GM19351 (cell line): ENCODE results near the gene ZFAND3.

ENCODE experiments used
- ATAC-seq: cut with Tn5 transposase; IDR thresholded peaks from one replicate; pipeline ENCODE4 v1.9.1; 2021; ENCODE audit warnings: mild to moderate bottlenecking, moderate library complexity; ENCODE audit not compliant: unreplicated experiment

Gene ZFAND3

DNA sequence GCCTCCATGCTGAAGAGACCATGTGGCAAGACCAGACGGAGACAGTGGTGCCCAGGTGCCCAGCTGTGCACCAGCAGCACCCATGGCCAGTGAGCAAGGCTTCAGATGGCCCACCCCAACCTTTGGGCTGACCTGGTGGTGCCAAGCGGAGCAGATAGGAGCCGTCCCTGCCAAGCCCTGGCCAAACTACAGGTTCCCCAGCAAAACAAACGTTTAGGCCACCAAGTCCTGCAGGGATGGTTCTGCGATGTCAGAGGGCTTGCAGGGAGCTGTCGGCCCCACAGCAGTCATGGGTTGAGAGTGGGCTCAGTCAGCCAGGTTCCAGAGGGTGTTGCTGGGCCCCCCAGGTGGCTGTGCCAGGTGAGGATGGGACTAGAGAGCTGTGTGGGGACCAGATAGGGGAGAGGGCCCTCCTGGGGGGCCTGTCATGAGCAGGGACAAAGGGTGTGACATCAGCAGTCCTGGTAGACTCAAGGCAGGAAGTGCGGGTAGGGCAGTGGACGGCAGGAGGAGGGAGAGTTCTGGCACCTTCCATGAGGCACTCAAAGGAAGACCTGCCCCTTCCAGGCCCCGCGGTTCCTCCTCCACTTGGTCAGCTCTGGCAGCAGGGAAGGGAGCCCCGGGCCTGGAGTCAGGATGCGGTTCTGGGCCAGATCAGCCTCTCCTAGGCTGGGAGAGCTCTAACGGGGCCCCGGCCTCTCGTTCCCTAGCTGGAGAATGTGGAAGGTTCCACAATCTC lies 342.4 kb downstream of the ZFAND3 start:
- no peak for ATAC-seq

DNA sequence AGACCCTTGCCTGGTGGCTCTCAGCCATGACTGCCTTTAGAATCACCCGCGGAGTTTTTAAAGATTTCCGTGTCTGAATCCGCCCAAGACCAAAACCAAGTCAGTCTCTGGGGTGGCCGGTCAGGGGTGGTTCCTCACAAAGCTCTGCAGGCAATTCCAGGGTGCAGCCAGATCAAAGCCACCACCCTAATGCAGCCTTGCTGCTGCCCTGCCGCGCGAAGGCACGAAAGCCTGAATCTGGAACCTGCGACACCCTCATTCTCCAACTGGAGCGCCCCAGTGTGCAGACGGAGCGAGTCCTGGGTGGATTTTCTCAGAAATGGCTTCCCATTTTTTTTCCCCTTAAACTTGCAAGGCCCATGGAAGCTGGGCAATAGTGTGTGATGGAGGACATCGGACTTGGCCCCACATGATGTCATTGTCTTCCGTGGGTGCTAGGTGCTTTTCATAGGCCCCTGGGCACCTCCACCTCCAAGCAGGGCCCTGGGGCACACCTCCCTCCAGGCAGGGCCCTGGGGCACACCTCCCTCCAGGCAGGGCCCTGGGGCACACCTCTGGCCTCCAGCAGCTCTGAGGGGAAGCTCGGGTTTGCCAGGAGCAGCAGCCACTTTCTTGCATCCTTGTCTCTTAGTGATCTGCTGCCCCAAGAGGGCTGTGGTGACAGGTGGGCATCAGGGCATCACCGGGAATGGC lies 343.1 kb downstream of the ZFAND3 start:
- ATAC-seq = no peak

DNA sequence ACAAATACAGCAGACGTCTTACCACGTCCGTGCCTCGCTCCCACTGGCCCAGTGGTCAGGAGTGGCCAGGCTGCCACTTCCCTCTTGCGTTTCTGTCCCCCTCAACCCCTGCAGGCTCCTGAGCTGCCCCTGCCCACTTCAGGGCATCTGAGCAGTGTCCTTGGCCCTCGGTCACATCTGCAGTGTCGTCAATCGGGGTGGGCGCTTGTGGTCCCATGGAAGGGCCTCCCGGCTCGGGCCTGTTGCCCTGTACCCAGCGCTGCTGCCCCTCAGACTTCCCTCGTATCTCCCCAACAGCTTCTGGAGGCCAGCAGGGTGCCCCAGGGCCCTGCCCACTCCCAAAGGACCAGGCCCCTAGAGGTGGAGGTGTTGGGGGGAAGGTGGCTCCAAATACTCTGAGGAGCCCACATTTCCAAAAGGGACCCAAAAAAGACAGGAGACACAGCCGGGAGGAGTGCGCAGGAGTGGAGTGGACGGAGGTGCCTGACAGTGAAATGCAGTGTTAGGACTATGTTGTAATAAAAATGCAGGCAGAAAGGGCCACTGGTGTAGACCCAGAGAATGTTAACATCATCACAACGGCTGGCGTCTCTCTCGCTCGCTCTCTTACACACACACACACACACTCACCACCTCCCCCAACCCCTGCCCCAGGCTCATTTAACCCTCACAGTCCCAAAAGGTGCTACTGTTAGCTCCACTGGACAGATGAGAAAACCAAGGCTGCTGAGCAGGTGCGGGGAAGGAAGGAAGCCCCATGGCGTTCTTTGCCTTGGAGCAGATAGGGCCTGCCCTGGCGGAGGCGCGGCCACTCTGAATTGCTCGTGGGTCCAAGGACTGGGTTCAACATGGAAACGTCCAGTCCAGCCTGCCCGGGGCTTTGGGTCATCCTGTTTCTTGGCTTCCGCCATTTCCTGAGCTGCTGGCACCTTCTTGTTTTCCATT lies 343.9 kb downstream of the ZFAND3 start:
- no peak for ATAC-seq

DNA sequence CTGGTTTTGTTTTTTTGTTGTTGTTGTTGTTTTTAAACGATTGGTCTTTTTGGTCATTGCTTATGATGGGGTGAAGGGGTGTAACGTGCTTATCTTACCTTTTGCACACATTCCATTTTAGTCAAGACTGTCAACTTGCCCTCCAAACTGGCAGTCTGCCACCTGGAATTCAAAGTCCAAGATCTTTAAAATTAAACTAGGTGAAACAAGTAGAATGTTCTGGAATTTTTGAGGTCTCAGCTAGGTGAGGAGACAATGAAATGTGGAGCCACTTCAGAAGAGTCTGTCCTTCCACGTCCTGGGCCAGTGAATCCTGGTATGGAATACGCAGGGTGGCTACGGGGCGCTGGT lies 344.6 kb downstream of the ZFAND3 start:
- no peak for ATAC-seq

DNA sequence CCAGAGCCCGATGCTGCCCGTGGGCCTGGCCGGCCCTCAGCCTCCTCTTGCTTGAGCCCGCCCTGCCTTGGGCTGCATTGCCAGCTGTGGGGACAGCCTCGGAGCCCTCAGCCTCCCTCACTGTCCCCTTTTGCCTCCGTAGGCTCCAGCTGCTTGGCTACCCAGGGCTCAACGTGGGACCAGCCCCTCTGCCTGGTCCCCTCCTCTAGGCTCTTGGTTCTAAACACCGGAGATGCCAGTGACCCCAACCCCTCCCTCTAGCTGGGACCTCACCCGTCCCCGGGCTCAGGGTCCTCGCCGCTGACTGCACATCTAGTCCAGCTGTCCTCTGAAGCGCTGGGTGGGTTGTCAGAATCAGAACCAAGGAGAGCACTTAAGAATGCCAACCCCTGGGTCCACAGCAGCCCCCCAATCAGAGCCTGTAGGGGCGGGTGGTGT lies 345.2 kb downstream of the ZFAND3 start:
- ATAC-seq = no peak

DNA sequence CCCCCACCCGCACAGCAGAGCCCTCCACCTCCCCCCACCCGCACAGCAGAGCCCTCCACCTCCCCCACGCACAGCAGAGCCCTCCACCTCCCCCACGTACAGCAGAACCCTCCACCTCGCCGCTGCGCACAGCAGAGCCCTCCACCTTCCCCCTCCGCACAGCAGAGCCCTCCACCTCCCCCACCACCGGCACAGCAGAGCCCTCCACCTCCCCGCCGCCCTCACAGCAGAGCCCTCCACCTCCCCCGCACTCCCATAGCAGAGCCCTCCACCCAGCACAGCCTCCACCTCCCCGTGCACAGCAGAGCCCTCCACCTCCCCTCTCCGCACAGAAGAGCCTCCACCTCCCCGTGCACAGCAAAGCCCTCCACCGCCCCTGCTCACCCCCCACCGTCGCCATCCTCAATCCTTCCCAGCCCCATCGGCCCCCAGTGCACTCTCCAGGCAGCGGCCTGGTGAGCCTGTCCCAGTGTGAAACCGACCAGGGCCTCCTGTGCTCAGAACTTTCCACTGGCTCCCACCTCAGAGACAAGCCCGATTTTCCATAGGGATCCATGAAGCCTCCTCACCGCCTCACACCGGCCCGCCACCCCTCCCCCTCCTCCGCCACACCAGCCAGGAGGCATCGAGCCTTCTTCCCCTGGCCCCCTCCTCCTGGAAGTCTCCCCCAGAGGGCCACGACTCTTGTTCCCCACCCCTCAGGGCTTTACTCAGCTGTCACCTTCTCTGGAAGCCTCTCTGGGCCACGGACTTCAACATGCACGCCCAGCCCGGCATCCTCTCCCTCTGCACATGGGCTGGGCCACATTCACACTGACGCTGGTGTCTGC lies 347.1 kb downstream of the ZFAND3 start:
- ATAC-seq = no peak

GRCh38 chr6:38167598-38167997 lies 348.1 kb downstream of the ZFAND3 start:
- no peak for ATAC-seq

- ATAC-seq = no peak
Observed at GRCh38 chr6:38168126-38168525, 348.6 kb downstream of the ZFAND3 start.

- ATAC-seq = no peak
Observed at GRCh38 chr6:38168699-38169098, 349.2 kb downstream of the ZFAND3 start.

DNA sequence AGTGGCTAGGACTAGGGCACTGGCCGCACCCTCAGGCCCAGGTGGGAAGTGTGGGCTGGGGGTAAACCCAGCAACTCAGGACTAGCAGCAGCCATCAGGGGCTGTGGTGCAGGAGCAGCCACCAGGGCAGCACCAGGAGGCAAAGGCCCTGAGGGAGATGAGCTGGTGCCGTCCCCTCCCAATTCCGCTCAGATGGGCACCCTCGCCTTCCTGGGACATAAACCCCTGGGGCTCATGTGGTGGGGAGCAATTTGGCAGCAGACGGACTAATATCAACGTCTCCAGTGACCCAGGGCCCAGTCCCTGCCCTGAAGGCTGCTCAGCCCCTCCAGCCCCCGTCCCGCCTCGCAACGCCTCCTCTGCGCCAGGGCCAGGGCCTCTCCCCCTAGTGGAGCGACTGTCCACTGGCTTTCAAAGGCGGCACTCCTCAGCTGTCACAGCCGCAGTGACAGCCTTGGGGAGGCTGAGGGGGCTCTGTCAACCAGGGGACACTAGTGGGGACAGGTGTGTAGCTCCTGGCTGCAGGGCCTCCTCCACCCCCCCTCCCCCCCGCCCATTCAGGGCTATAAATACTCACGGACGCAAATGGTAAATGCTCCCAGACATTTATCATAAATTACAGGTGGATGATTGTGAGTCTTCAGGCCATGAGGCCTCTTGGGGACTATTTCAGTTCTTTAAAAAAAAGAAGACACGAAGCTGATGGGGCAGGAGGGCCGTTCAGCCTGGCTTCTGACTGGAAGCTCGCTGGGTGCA lies 349.9 kb downstream of the ZFAND3 start:
- no peak for ATAC-seq

GRCh38 chr6:38169977-38170526 lies 350.5 kb downstream of the ZFAND3 start:
- no peak for ATAC-seq

- no peak for ATAC-seq
Observed at GRCh38 chr6:38170666-38171355, 351.3 kb downstream of the ZFAND3 start.

DNA sequence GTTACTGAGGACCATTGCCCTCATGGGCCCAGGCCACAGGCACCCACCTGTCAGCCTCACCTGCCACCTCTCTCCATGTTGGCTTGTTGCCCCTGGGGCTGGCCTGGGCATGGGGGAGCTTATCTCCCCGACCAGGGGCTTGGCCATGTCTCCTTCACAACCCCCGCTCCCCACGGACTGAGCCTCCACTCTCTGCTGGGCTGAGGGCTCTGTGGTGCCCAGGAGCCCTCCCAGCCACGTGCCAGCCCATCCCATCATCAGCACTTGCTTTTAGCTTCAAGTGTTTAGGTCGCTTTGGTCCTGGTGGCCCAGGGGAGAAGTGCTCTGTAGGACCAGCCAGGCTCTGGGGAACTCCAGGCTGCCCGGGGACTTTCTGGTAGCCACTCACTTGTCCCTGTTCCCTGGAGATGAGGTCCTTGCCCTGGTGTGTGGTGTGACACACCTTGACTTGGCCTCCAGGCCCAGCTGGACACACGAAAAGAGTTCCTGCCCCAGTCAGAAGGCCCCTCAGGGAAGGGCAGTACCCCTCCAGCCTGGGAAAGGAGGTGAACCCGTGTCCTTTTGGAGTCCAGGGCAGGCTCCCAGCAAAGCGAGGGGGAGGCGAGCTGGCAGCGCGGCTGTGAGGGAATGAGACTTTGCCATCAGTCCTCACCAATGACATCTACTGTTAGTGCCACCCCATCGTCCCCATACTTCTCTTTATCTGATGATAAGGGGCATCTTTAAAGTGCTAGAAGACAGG lies 352.6 kb downstream of the ZFAND3 start:
- ATAC-seq = no peak

- ATAC-seq = no peak
Observed at GRCh38 chr6:38172739-38173410, 353.3 kb downstream of the ZFAND3 start.

GRCh38 chr6:38173909-38174308 lies 354.4 kb downstream of the ZFAND3 start:
- ATAC-seq = no peak

DNA sequence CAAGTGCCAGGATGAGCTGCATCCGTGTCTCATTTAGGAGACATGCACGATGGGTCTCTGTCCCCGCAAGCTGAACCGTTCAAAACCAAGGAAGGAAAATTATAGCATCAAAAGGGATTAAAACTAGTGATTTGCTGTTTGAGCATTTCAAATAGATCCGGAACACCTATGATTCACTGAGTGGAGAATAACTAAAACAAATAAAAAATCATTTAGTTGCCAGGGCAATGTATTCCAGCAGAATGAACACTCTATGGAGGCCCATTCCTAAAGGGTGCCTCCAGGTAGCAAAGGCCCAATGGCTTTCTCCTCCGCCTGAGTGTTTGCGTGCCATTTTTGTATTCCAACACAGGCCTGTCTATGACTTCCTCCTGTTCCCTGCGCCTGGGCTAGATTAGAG lies 354.8 kb downstream of the ZFAND3 start:
- ATAC-seq = no peak

DNA sequence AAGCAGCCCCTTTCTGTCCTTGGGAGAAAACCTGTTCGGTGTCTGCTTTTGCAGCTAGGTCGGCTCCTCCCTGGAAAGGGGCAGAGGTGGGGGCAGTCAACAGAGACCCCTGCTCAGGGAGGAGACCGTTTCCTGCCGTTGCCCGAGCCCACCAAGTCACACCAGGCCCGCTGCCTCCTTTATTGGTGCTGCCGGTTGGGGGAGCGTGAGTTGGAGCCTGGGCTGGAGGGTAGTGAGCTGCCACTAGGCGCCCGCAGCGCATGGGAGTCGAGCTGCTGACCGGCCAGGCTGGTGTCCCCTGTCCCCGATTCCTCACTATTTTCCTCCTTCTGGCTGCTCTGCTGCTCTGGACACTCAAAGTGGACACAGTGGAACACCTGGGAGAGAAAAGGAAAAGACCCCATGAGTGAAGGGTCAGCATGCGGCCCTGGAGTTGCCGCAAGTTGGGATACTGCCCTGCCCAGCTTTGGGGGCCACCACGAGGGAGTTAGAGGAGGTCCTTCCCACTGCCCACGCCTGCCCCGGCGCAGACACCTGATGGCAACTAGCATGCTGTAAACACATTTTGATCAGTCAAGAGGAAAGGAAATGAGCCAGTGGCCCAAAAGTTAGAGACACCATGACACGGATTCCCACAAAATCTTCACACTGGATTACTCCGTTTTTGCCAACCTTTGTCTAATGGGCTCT lies 355.4 kb downstream of the ZFAND3 start:
- no peak for ATAC-seq
